ENCODE results near the gene ERBB4. TPM values are rescaled to one million over a fixed set of nuclear protein-coding genes. Genes with fewer than 3 reads are reported as not detected.

Gene ERBB4
- total and polyA plus RNA-seq, 2 of the 8 experiments (the other 6 are each of a cell fraction or from before 2014, with no cell fraction given): 0.34 to 1.3 TPM

DNA sequence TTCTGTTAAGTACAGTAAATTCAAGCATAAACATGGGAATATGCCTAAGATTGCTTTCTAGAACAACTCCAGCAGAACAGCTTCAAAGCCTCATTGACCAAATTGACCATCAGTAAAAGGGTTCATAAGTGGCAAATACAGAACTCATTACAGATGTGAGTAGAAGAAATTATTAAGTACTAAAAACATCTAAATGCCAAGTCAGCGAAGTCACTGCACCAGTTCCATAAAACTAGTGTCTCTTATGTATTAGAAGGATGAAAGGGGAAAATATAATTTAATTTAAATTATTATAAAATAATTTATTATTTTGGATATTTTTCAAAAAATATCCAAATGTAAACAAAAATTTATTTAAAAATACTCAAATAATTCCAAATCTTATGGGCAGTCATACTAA lies 553.2 kb downstream of the ERBB4 start:
- no peaks in the 10 kb centered on the region; the same call in 1 of the 2 replicates for H3K23me2 ChIP-seq (ENCODE audit: low read depth, low read length)
- H4K20me1 ChIP-seq (replicated peaks in 1 of 2; ENCODE audit: control insufficient read depth in 1 of 2, insufficient read depth in 2 of 2, low read length in 2 of 2): no peaks in the 10 kb centered on the region
- H4K8ac ChIP-seq (ENCODE audit: extremely low read depth, insufficient read depth, low read length): no peak overlapping the region
- no peak overlapping the region for H3K56ac ChIP-seq (replicated peaks; ENCODE audit: insufficient read length, low read depth, low read length)
- no peak overlapping the region for H2BK5ac ChIP-seq (ENCODE audit: low read depth, low read length)
- H3K27ac ChIP-seq (ENCODE audit: low read depth, low read length): no peak overlapping the region
- WGBS, 2 experiments (ENCODE audit: extremely low coverage in 1 of 2, insufficient coverage in 1 of 2, insufficient read length in 1 of 2, insufficient replicate concordance in 2 of 2, low coverage in 1 of 2, low lambda C conversion rate in 2 of 2, missing lambda C conversion rate in 1 of 2): 95% methylated on average over 1 of the region's 1 CpG; no CpG with 5 or more reads in 1 of the 2 experiments
- H2BK12ac ChIP-seq (ENCODE audit: low read depth, low read length): no peak overlapping the region
- DNase-seq (ENCODE audit: low read depth in 1 of 2, low spot score in 2 of 2): no peak
- no peak overlapping the region for H2AK5ac ChIP-seq (ENCODE audit: low read depth, low read length)
- ChIA-PET CTCF (ENCODE audit: partially characterized antibody) (no interaction called here), POLR2A (ENCODE audit: partially characterized antibody) (no interaction called here)
- no peak overlapping the region for H3K18ac ChIP-seq (ENCODE audit: extremely low read depth, low read length)
- H2BK120ac ChIP-seq (replicated peaks; ENCODE audit: low read depth, low read length): no peak overlapping the region
- H3K9ac ChIP-seq (replicated peaks in 1 of 4; ENCODE audit: extremely low read depth in 1 of 4, low read depth in 3 of 4, low read length in 3 of 4): no peak overlapping the region
- FAIRE-seq: no peak
- no peak overlapping the region for H4K91ac ChIP-seq (replicated peaks; ENCODE audit: insufficient read length, low read length)
- H4K5ac ChIP-seq (ENCODE audit: insufficient read length, low read depth, low read length): no peak overlapping the region
- no peaks in the 10 kb centered on the region for H3K36me3 ChIP-seq (ENCODE audit: control insufficient read depth in 2 of 4, insufficient read depth in 4 of 4, low read length in 3 of 4)
- no peaks in the 10 kb centered on the region for H3K79me2 ChIP-seq (ENCODE audit: control insufficient read depth in 1 of 2, insufficient read depth in 2 of 2, low read length in 2 of 2)
- H3K9me3 ChIP-seq (ENCODE audit: insufficient read depth in 2 of 2, low read depth in 1 of 2, low read length in 1 of 2): no peaks in the 10 kb centered on the region
- no peak overlapping the region for H3K4me2 ChIP-seq (ENCODE audit: insufficient read depth in 1 of 2, low read depth in 2 of 2, low read length in 2 of 2)
- no peaks in the 10 kb centered on the region for H3K4me1 ChIP-seq (replicated peaks in 1 of 4; ENCODE audit: control insufficient read depth in 3 of 4, insufficient read depth in 4 of 4, low read length in 3 of 4)
- no peaks in the 10 kb centered on the region for H3K79me1 ChIP-seq (ENCODE audit: low read depth, low read length)
- H3K27me3 ChIP-seq (replicated peaks in 1 of 4; ENCODE audit: control insufficient read depth in 3 of 4, extremely low read depth in 1 of 4, insufficient read depth in 3 of 4, low read length in 3 of 4): no peaks in the 10 kb centered on the region
- H3K4ac ChIP-seq (replicated peaks; ENCODE audit: insufficient read length, low read depth, low read length): no peak overlapping the region
- no peak overlapping the region for H3K4me3 ChIP-seq (ENCODE audit: extremely low read depth in 1 of 4, insufficient read depth in 2 of 4, low read depth in 3 of 4, low read length in 4 of 4)
- no peak overlapping the region for H2AFZ ChIP-seq (ENCODE audit: low read length)
- H3K23ac ChIP-seq (ENCODE audit: insufficient read length): no peak overlapping the region
- no peak overlapping the region for H2BK20ac ChIP-seq (ENCODE audit: low read length)
- H2BK15ac ChIP-seq (ENCODE audit: low read length): no peak overlapping the region
- H3K14ac ChIP-seq (ENCODE audit: insufficient read length): no peak overlapping the region
- TF ChIP-seq BACH1 (IDR thresholded peaks at IDR 0.05; ENCODE audit: low read length) (no peak), TCF12 (IDR thresholded peaks at IDR 0.05; ENCODE audit: low read depth, low read length) (no peak), GABPA (IDR thresholded peaks at IDR 0.05; ENCODE audit: borderline replicate concordance, insufficient read depth, low read length) (no peak), MAFK (IDR thresholded peaks at IDR 0.05; ENCODE audit: low read depth, low read length) (no peak), JUN (IDR thresholded peaks at IDR 0.05; ENCODE audit: low read depth, low read length) (no peak), TAF7 (optimal IDR thresholded peaks at IDR 0.05; ENCODE audit: borderline replicate concordance, low read depth, low read length) (no peak), SIX5 (IDR thresholded peaks at IDR 0.05; ENCODE audit: low read depth, low read length) (no peak), RBBP5 (IDR thresholded peaks at IDR 0.05; ENCODE audit: borderline replicate concordance, low read depth, low read length) (no peak), RAD21 (IDR thresholded peaks at IDR 0.05 in 1 of 2, conservative IDR thresholded peaks at IDR 0.05 in 1 of 2; ENCODE audit: low read depth in 2 of 2, low read length in 2 of 2) (no peak), BCL11A (IDR thresholded peaks at IDR 0.05; ENCODE audit: low read depth in 2 of 2, low read length in 2 of 2) (no peak), KDM4A (IDR thresholded peaks at IDR 0.05; ENCODE audit: low read depth, low read length, severe bottlenecking) (no peak), GTF2F1 (IDR thresholded peaks at IDR 0.05; ENCODE audit: borderline replicate concordance, low read depth, low read length) (no peak), ZNF274 (IDR thresholded peaks at IDR 0.05; ENCODE audit: borderline replicate concordance, extremely low read depth, low read length) (no peak), RNF2 (IDR thresholded peaks at IDR 0.05; ENCODE audit: borderline replicate concordance, low read depth, low read length, missing control alignments, poor library complexity, severe bottlenecking) (no peak)
